Measurements from ENCODE around the gene FAM171A1. TPM values are rescaled to one million over a fixed set of nuclear protein-coding genes. Genes with fewer than 3 reads are reported as not detected.

Gene FAM171A1
- total and polyA plus RNA-seq, 12 donors, result 3.5 to 14.1 (median 5.7) TPM

DNA sequence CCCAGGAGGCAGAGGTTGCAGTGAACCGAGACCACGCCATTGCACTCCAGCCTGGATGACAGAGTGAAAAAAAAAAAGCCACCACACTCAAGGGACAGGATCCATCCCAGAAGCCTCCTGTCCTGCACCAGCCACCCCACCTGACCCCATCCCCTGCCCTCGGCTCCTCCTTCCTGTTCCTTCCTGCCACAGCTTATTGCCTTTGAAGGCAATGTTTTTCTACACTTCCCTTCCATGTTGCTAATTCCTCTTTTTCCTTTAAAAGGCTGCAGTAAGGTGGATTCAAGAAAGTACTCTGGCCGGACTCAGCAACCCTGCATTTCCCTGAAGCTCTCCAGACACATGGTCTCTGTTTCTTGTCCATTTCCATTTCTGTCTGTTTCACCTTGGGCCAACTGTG is 80.9 kb downstream of the FAM171A1 start:
- H3K4me1 ChIP-seq (replicated peaks in 1 of 2), result no peaks in the 10 kb centered on the region
- H3K4me3 ChIP-seq, result no peak overlapping the region
- no peaks in the 10 kb centered on the region for H3K36me3 ChIP-seq (replicated peaks in 1 of 2)
- no peak for TF ChIP-seq CTCF (IDR thresholded peaks at IDR 0.05)
- no peak for TF ChIP-seq POLR2A (IDR thresholded peaks at IDR 0.05)
- WGBS, 4 donors, result 81 to 91% (median 87%) methylated on average over 4 of the region's 4 CpGs
- H3K9me3 ChIP-seq (replicated peaks in 1 of 3), result no peaks in the 10 kb centered on the region
- no peak for DNase-seq
- intact Hi-C loops (cut with DNase I), result no loop called here
- no peak overlapping the region for H3K27ac ChIP-seq
- H3K27me3 ChIP-seq, result no peaks in the 10 kb centered on the region

- 61 to 85% (median 69%) methylated on average over 4 of the region's 4 CpGs for WGBS, 4 donors
- TF ChIP-seq CTCF (IDR thresholded peaks at IDR 0.05) (no peak), POLR2A (IDR thresholded peaks at IDR 0.05) (no peak)
- H3K4me1 ChIP-seq (replicated peaks in 1 of 2), result no peaks in the 10 kb centered on the region
These were observed 90.1 kb downstream of the FAM171A1 start for GRCh38 chr10:15280974-15281373.

DNA sequence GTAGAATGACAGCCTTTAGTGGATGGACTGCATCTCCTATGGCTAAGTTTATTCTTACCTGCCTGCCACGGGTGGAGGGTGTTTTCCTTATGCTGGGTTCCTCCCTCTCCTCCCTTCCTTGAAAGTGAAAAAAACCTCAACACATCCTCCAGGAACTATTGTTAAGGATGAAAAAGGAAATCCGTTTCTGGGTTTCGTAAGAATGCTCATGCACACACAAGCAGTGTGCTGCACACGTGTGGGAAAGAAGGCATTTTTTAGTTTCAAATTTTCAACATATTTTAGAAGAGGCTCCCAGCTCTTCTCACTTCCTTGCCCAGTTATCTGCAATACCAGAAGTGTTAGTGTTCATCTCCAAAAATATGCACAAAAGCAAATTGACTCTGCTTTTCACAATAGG is 90.6 kb downstream of the FAM171A1 start:
- H3K4me1 ChIP-seq (replicated peaks in 1 of 2), result no peaks in the 10 kb centered on the region
- 66 to 74% (median 69%) methylated on average over 4 of the region's 4 CpGs for WGBS, 4 donors
- no peak for DNase-seq
- no peaks in the 10 kb centered on the region for H3K27me3 ChIP-seq
- H3K9me3 ChIP-seq (replicated peaks in 1 of 3), result no peaks in the 10 kb centered on the region
- intact Hi-C loops (cut with DNase I), result no loop called here
- no peaks in the 10 kb centered on the region for H3K36me3 ChIP-seq (replicated peaks in 1 of 2)
- no peak overlapping the region for H3K4me3 ChIP-seq
- H3K27ac ChIP-seq, result no peak overlapping the region
- no peak for TF ChIP-seq POLR2A (IDR thresholded peaks at IDR 0.05)
- TF ChIP-seq CTCF (IDR thresholded peaks at IDR 0.05), result no peak

More at GRCh38 chr10:15280974-15281373, 90.1 kb downstream of the FAM171A1 start:
- Histone ChIP-seq H3K4me3 (no peak overlapping the region), H3K9me3 (replicated peaks in 1 of 3) (no peaks in the 10 kb centered on the region), H3K36me3 (replicated peaks in 1 of 2) (no peaks in the 10 kb centered on the region), H3K27me3 (no peaks in the 10 kb centered on the region), H3K27ac (no peak overlapping the region)
- no peak for DNase-seq
- intact Hi-C loops (cut with DNase I), result no loop called here

- Histone ChIP-seq H3K36me3 (replicated peaks in 1 of 2) (no peaks in the 10 kb centered on the region), H3K27me3 (no peaks in the 10 kb centered on the region), H3K4me3 (no peak overlapping the region), H3K27ac (no peak overlapping the region), H3K4me1 (replicated peaks in 1 of 2) (no peaks in the 10 kb centered on the region), H3K9me3 (replicated peaks in 1 of 3) (no peaks in the 10 kb centered on the region)
- TF ChIP-seq POLR2A (IDR thresholded peaks at IDR 0.05), result no peak
- TF ChIP-seq CTCF (IDR thresholded peaks at IDR 0.05), result no peak
- no peak for DNase-seq
- intact Hi-C loops (cut with DNase I), result no loop called here
- WGBS, 4 donors, result 85 to 95% (median 93%) methylated on average over 4 of the region's 4 CpGs
These were observed 91.9 kb downstream of the FAM171A1 start for GRCh38 chr10:15279236-15279635.
